ENCODE data around the gene RGS9BP. TPM values are rescaled to one million over a fixed set of nuclear protein-coding genes. Genes with fewer than 3 reads are reported as not detected.

Gene RGS9BP
- total RNA-seq, 2 experiments from 2014 or later: 0.14 TPM; not detected in 1

DNA sequence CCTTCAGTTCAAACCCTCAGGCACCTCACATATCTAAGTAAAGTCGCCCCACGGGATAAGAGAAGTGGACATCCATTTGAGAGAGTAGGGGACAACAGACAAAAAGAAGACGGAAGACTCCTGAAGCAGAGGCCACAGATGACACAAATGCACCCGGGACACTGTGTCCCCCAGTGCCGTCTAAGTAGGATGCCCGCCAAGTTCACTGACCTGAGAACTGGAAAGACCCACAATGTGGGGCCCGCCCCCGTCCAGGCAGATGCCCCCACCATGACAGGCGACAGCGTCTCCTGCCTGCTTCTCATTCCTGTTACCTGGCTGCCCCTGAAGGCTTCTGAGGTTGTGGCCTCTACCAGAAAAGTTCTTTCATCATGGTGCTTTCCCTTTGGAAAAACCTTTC lies 17.6 kb upstream of the RGS9BP start:
- Histone ChIP-seq H3K36me3 (ENCODE audit: insufficient read depth, low read length) (peaks cover 45% of the 10 kb centered on the region), H3K9me3 (ENCODE audit: control insufficient read depth in 1 of 2, insufficient read depth in 1 of 2, low read length in 2 of 2) (no peaks in the 10 kb centered on the region), H3K27ac (ENCODE audit: low read depth in 1 of 2, low read length in 2 of 2) (no peak overlapping the region), H3K4me1 (ENCODE audit: insufficient read depth, low read length) (no peaks in the 10 kb centered on the region), H3K4me3 (ENCODE audit: low read length) (no peak overlapping the region), H3K27me3 (ENCODE audit: control insufficient read depth in 1 of 2, insufficient read depth in 2 of 2, low read length in 2 of 2) (no peaks in the 10 kb centered on the region)
- no peak for ATAC-seq (ENCODE audit: poor library complexity)
- ChIA-PET POLR2A (no interaction called here), CTCF (no interaction called here)
- no peak overlapping the region for H3K27ac Mint-ChIP-seq
- TF ChIP-seq, protein P1, sequence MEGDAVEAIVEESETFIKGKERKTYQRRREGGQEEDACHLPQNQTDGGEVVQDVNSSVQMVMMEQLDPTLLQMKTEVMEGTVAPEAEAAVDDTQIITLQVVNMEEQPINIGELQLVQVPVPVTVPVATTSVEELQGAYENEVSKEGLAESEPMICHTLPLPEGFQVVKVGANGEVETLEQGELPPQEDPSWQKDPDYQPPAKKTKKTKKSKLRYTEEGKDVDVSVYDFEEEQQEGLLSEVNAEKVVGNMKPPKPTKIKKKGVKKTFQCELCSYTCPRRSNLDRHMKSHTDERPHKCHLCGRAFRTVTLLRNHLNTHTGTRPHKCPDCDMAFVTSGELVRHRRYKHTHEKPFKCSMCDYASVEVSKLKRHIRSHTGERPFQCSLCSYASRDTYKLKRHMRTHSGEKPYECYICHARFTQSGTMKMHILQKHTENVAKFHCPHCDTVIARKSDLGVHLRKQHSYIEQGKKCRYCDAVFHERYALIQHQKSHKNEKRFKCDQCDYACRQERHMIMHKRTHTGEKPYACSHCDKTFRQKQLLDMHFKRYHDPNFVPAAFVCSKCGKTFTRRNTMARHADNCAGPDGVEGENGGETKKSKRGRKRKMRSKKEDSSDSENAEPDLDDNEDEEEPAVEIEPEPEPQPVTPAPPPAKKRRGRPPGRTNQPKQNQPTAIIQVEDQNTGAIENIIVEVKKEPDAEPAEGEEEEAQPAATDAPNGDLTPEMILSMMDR (IDR thresholded peaks at IDR 0.05): no peak
- H3K4me1 Mint-ChIP-seq (ENCODE audit: low read depth): peaks cover 7% of the 10 kb centered on the region
- H3K36me3 Mint-ChIP-seq (ENCODE audit: low read depth): peaks cover 40% of the 10 kb centered on the region
- no peaks in the 10 kb centered on the region for H3K27me3 Mint-ChIP-seq
- intact Hi-C loops (cut with DNase I, micrococcal nuclease): no loop called here
- DNase-seq: no peak
- H3K9me3 Mint-ChIP-seq: no peaks in the 10 kb centered on the region
- no peak overlapping the region for H3K4me3 Mint-ChIP-seq

DNA sequence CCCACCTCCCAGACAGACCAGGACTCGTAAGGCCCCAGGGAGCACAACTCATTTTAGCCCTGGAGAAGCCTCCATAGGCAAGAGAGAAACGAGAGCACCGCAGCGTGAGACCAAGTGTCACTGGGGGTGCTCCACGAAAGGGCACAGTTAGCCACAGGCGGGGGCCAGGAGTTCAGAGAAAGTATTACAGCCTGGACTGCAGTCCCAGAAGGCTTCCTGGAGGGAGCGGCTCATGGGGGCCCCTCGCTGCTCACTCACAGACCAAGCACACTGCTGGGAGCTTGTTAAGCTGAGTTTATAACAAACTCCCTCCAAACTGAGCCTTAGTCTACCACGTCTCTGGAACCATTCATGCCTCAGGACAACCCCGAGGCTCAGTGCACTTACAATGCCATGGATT lies 17.1 kb upstream of the RGS9BP start:
- Mint-ChIP-seq H3K27me3 (no peaks in the 10 kb centered on the region), H3K27ac (no peak overlapping the region), H3K9me3 (no peaks in the 10 kb centered on the region), H3K4me1 (ENCODE audit: low read depth) (peaks cover 11% of the 10 kb centered on the region), H3K4me3 (no peak overlapping the region), H3K36me3 (ENCODE audit: low read depth) (peaks cover 42% of the 10 kb centered on the region)
- intact Hi-C loops (cut with DNase I, micrococcal nuclease): no loop called here
- ChIA-PET POLR2A (no interaction called here), CTCF (no interaction called here)
- Histone ChIP-seq H3K4me1 (ENCODE audit: insufficient read depth, low read length) (no peaks in the 10 kb centered on the region), H3K27ac (ENCODE audit: low read depth in 1 of 2, low read length in 2 of 2) (no peak overlapping the region), H3K4me3 (ENCODE audit: low read length) (no peak overlapping the region), H3K9me3 (ENCODE audit: control insufficient read depth in 1 of 2, insufficient read depth in 1 of 2, low read length in 2 of 2) (no peaks in the 10 kb centered on the region), H3K27me3 (ENCODE audit: control insufficient read depth in 1 of 2, insufficient read depth in 2 of 2, low read length in 2 of 2) (no peaks in the 10 kb centered on the region), H3K36me3 (ENCODE audit: insufficient read depth, low read length) (peaks cover 42% of the 10 kb centered on the region)
- no peak for ATAC-seq (ENCODE audit: poor library complexity)
- DNase-seq: no peak
- TF ChIP-seq, protein P1 (IDR thresholded peaks at IDR 0.05): no peak

DNA sequence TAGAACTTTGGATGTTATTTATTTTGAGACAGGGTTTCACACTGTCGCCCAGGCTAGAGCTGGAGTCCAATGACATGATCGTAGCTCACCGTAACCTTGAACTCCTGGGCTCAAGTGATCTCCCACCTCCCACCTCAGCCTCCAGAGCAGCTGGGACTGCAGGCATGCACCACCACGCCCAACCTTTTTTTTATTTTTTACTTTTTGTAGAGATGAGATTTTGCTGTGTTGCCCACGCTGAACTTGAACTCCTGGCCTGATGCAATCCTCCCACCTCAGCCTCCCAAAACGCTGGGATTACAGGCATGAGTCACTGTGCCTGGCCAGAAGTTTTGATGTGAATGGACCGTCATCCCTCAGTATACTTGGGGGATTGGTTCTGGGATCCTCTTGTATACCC lies 14.3 kb upstream of the RGS9BP start:
- Histone ChIP-seq H3K36me3 (ENCODE audit: insufficient read depth, low read length) (peaks cover 25% of the 10 kb centered on the region), H3K27me3 (ENCODE audit: control insufficient read depth in 1 of 2, insufficient read depth in 2 of 2, low read length in 2 of 2) (no peaks in the 10 kb centered on the region), H3K4me3 (ENCODE audit: low read length) (no peak overlapping the region), H3K9me3 (ENCODE audit: control insufficient read depth in 1 of 2, insufficient read depth in 1 of 2, low read length in 2 of 2) (no peaks in the 10 kb centered on the region), H3K4me1 (ENCODE audit: insufficient read depth, low read length) (no peaks in the 10 kb centered on the region), H3K27ac (ENCODE audit: low read depth in 1 of 2, low read length in 2 of 2) (no peak overlapping the region)
- POLR2A ChIA-PET: no interaction called here
- H3K27me3 Mint-ChIP-seq: no peaks in the 10 kb centered on the region
- no peaks in the 10 kb centered on the region for H3K9me3 Mint-ChIP-seq
- CTCF ChIA-PET: no interaction called here
- no peak overlapping the region for H3K4me3 Mint-ChIP-seq
- intact Hi-C loops (cut with DNase I, micrococcal nuclease): no loop called here
- H3K4me1 Mint-ChIP-seq (ENCODE audit: low read depth): peaks cover 11% of the 10 kb centered on the region
- H3K27ac Mint-ChIP-seq: no peak overlapping the region
- no peak for ATAC-seq (ENCODE audit: poor library complexity)
- TF ChIP-seq, protein P1 (IDR thresholded peaks at IDR 0.05): no peak
- no peak for DNase-seq
- H3K36me3 Mint-ChIP-seq (ENCODE audit: low read depth): peaks cover 23% of the 10 kb centered on the region
